Superior temporal gyrus (tissue), 1 donor: ENCODE results near the gene PTTG1IP.

Experiments used
- DNase-seq: peaks from one replicate; pipeline ENCODE4 v3.0.0-alpha.2; 2016; ENCODE audit errors: extremely low spot score

Gene PTTG1IP

GRCh38 chr21:44896561-44897286 is 23.2 kb upstream of the PTTG1IP start:
- DNase-seq, result no peak

- no peak for DNase-seq
Observed at GRCh38 chr21:44895859-44896258, 22.4 kb upstream of the PTTG1IP start.

- no peak for DNase-seq
Observed at GRCh38 chr21:44894687-44895302, 21.3 kb upstream of the PTTG1IP start.

- no peak for DNase-seq
Observed at GRCh38 chr21:44893948-44894656, 20.6 kb upstream of the PTTG1IP start.

GRCh38 chr21:44893278-44893556 is 19.7 kb upstream of the PTTG1IP start:
- no peak for DNase-seq

- peak; percentile 52 for DNase-seq
Observed at GRCh38 chr21:44892536-44893277, 19.2 kb upstream of the PTTG1IP start.

- DNase-seq, result no peak
Observed at GRCh38 chr21:44892095-44892494, 18.6 kb upstream of the PTTG1IP start.

- no peak for DNase-seq
Observed at GRCh38 chr21:44891631-44892031, 18.1 kb upstream of the PTTG1IP start.

- no peak for DNase-seq
Observed at GRCh38 chr21:44890961-44891541, 17.6 kb upstream of the PTTG1IP start.

- no peak for DNase-seq
Observed at GRCh38 chr21:44890338-44890931, 16.9 kb upstream of the PTTG1IP start.

GRCh38 chr21:44889625-44890337 is 16.3 kb upstream of the PTTG1IP start:
- no peak for DNase-seq

GRCh38 chr21:44888581-44889550 is 15.4 kb upstream of the PTTG1IP start:
- no peak for DNase-seq

GRCh38 chr21:44887807-44888580 is 14.5 kb upstream of the PTTG1IP start:
- no peak for DNase-seq

- DNase-seq, result no peak
Observed at GRCh38 chr21:44887126-44887806, 13.8 kb upstream of the PTTG1IP start.

- no peak for DNase-seq
Observed at GRCh38 chr21:44886113-44887075, 12.9 kb upstream of the PTTG1IP start.

- DNase-seq, result no peak
Observed at GRCh38 chr21:44885615-44886014, 12.1 kb upstream of the PTTG1IP start.

GRCh38 chr21:44884097-44884496 is 10.6 kb upstream of the PTTG1IP start:
- no peak for DNase-seq
